Stimulated activated effector memory CD8-positive, alpha-beta T cell treated with anti-CD3 and anti-CD28 coated beads, Interleukin-12 subunit alpha, Interleukin-12 subunit beta, amount 100 ng/mL, for 72 hours (primary cell): Measurements from ENCODE around the gene TANK.

Experiments used
- ATAC-seq: fragments of 150-1000 bp; cut with Tn5 transposase; 2 replicates; pipeline ENCODE4 v1.10.0; 2021
- DNase-seq, 2 donors: peaks; one replicate each; pipeline ENCODE4 v3.0.0; 2021 to 2022; ENCODE audit warnings: low spot score in 2 of 2
- H3K27ac Mint-ChIP-seq: one replicate; pipeline ENCODE4 v1.8.0; 2022; ENCODE audit warnings: mild to moderate bottlenecking, mixed read lengths
- H3K36me3 Mint-ChIP-seq: one replicate; pipeline ENCODE4 v1.8.0; 2022; ENCODE audit warnings: mild to moderate bottlenecking, mixed read lengths
- H3K4me1 Mint-ChIP-seq: one replicate; pipeline ENCODE4 v1.8.0; 2022; ENCODE audit warnings: mixed read lengths
- H3K4me3 Mint-ChIP-seq: one replicate; pipeline ENCODE4 v1.8.0; 2022; ENCODE audit warnings: mild to moderate bottlenecking, mixed read lengths
- H3K9me3 Mint-ChIP-seq: one replicate; pipeline ENCODE4 v1.8.0; 2022; ENCODE audit warnings: mixed read lengths

Gene TANK

DNA sequence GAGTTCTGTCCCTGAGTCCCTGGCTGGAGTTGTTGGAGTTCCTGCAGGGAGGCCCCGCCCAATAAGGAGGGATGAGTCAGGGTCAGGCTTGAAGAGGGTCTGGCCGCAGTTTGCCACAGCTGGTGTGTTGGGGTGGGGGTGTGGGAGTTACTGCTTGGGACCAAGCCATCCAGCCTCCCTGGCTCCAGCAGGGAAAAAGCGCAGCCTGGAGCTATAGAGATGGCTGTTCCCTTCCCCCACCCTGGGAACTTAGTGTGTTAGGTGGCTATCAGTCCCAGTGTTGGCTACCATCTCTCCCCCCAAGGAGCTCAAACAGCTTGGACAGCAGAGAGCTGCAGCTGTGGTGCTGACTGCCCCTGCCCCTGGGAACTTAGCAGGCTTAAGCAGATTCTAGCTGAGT lies 13.2 kb upstream of the TANK start:
- no peak overlapping the region for H3K27ac Mint-ChIP-seq
- H3K4me3 Mint-ChIP-seq = no peak overlapping the region
- ATAC-seq (no peak), DNase-seq (no peak)
- H3K4me1 Mint-ChIP-seq = peaks cover 60% of the 10 kb centered on the region
- peaks cover 21% of the 10 kb centered on the region for H3K9me3 Mint-ChIP-seq
- peaks cover 38% of the 10 kb centered on the region for H3K36me3 Mint-ChIP-seq

DNA sequence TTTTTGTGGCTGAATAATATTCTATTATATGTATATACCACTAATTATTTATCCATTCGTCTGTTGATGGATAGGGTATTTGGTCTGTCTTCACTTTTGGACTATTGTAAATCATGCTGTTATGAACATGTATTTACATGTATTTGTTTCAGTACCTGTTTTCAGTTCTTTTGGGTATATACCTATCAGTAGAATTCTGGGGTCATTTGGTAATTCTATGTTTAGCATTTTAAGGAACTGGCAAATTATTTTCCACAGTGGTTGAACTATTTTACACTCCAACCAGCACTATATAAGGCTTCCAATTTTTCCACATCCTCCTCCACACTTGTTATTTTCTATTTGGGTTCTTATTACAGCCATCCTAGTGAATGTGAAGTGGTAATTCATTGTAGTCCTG lies 12.4 kb upstream of the TANK start:
- H3K36me3 Mint-ChIP-seq = peaks cover 43% of the 10 kb centered on the region
- peaks cover 51% of the 10 kb centered on the region for H3K4me1 Mint-ChIP-seq
- H3K9me3 Mint-ChIP-seq = peaks cover 25% of the 10 kb centered on the region
- no peak overlapping the region for H3K4me3 Mint-ChIP-seq
- ATAC-seq (no peak), DNase-seq (no peak)
- no peak overlapping the region for H3K27ac Mint-ChIP-seq

DNA sequence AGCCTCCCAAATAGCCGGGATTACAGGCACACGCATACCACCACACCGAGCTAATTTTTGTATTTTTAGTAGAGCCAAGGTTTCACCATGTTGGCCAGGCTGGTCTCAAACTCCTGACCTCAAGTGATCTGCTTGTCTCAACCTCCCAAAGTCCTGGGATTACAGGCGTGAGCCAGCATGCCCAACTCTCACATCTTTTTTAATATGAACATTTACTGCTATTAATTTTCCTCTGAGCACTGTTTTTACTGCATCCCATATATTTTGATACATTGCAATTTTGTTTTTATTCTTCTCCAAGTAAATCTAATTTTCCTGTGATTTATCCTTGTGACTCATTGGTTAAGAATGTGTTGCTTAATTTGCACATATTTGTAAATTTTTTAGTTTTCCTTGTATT lies 9.5 kb upstream of the TANK start:
- H3K9me3 Mint-ChIP-seq = peaks cover 22% of the 10 kb centered on the region
- no peak overlapping the region for H3K27ac Mint-ChIP-seq
- H3K4me3 Mint-ChIP-seq = no peak overlapping the region
- H3K36me3 Mint-ChIP-seq = peaks cover 45% of the 10 kb centered on the region
- ATAC-seq (no peak), DNase-seq (no peak)
- H3K4me1 Mint-ChIP-seq = peaks cover 30% of the 10 kb centered on the region

DNA sequence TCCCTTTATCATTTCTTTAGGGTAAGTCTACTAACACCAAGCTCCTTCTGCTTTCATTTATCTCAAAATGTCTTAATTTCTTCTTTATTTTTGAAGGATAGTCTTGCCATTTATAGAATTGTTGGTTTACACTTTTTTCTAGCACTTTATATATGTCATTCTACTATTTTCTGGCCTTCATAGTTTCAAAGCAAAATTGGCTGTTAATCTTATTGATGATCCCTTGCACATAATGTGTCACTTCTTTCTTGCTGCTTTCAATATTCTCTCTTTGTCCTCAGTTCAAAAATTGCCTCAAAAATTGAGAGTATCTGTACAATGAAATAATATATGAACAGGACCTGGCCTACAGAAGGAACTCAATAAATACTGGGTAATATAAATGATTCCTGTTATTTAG lies 7.9 kb upstream of the TANK start:
- Mint-ChIP-seq H3K9me3 (peaks cover 22% of the 10 kb centered on the region), H3K27ac (no peak overlapping the region), H3K36me3 (peaks cover 41% of the 10 kb centered on the region), H3K4me3 (no peak overlapping the region), H3K4me1 (peaks cover 25% of the 10 kb centered on the region)
- DNase-seq (no peak), ATAC-seq (no peak)

DNA sequence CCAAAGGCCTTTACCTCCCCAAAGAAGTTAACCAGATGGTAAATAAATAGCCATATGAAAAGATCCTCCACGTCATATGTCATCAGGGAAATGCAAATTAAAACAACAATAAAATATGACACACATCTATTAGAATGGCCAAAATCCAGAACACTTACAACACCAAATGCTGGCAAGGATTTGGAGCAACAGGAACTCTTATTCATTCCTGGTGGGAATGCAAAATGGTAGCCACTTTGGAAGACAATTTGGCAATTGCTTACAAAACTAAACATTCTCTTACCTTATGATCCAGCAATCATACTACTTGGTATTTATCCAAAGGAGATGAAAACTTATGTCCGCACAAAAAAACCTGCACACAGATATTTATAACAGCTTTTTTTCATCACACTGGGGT lies 1.3 kb upstream of the TANK start:
- ATAC-seq (no peak), DNase-seq (no peak)
- no peaks in the 10 kb centered on the region for H3K9me3 Mint-ChIP-seq
- H3K36me3 Mint-ChIP-seq = peaks cover 54% of the 10 kb centered on the region
- H3K27ac Mint-ChIP-seq = no peak overlapping the region
- H3K4me3 Mint-ChIP-seq = peak overlapping the region; percentile 90
- peaks cover 53% of the 10 kb centered on the region for H3K4me1 Mint-ChIP-seq

DNA sequence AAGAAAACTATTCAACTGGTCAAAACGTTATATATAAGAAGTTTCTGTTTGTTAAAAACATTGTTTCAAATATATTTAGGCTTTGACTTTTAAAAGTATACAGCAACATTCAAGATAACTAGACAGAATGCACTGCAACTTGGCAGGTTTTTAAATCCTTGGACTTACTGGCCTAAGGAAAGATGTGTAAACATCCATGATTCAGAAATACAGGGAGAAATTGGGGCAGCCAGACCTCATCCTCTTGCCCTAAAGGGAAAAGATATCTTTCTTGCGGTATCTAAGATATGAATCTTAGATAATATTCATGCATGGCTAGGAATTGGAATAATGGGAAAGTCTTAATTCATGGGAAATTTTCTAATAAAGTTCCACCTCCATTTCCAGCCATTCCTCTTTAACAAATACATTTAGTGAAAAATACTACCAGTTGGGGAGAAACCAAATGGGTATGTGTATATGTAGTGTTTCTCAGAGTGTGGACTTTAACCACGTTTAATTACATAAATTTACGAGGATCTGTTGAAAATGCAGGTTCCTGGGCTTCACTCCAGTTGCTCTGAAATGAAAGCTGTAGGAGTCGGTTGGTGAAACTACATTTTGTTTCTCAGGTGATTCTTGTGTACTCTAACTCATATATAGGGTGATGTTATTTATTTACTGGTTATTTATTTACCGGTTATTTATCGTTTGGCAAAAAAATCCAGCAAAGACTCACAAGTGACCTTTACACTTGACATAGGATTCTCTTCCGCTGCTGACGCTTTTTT lies 587 bp upstream of the TANK start:
- DNase-seq (no peak), ATAC-seq (no peak)
- peak overlapping the region; percentile 90 for H3K4me3 Mint-ChIP-seq
- peaks cover 52% of the 10 kb centered on the region for H3K4me1 Mint-ChIP-seq
- peak overlapping the region; percentile 97 for H3K27ac Mint-ChIP-seq
- no peaks in the 10 kb centered on the region for H3K9me3 Mint-ChIP-seq
- peaks cover 61% of the 10 kb centered on the region for H3K36me3 Mint-ChIP-seq

DNA sequence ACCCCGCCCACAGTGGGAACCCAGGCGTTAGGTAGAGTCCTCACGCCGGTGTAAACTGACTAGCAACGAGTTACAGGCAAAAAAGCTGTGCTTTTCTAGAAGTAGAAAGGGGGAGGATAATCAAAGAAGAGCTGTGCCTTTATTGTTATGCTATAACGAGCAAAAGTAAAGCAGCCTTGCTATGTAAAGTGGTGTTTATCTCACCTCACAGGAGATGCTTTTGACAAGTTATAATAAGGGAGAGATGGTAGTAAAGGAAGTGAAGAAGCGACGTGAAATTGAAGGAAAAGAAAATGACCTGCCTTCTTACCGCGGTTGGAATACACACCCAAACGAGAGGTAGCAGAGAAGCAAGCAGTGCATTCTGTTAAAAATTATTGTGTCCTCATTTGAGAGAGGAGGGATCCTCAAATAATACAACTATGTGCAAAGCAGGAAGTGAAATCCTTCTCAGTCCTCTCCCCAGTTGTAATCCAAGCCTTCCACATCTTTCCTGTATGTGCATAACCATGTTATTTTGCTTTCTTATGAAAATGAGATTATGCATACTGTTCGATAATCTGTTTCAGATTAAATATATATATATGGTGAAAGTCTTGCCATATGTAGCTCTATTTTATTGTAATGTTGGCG lies 962 bp downstream of the TANK start:
- peak overlapping the region; percentile 90 for H3K4me3 Mint-ChIP-seq
- peak overlapping the region; percentile 97 for H3K27ac Mint-ChIP-seq
- peaks cover 75% of the 10 kb centered on the region for H3K36me3 Mint-ChIP-seq
- H3K9me3 Mint-ChIP-seq = no peaks in the 10 kb centered on the region
- peak; percentile 63 for ATAC-seq
- H3K4me1 Mint-ChIP-seq = peaks cover 65% of the 10 kb centered on the region
- DNase-seq = no peak

DNA sequence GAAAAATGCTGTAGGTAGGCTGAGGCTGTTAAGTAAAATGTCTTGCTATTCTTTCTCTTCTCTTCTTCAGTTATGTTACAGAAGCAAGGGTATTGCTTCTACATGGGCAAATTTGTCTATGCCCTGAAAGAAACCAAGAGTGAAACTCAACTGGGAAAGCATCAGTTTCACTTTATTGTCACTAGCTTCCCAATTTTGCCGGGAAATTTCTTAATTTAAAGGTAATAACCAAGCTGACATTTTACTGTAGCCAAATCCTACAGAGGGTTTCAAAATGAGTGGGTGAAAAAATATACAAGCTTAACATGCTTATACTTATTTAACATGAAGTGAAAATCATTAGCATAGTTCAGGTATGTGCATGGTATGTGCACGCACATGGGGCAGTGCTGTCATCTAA lies 3.2 kb downstream of the TANK start:
- H3K36me3 Mint-ChIP-seq = peaks cover 90% of the 10 kb centered on the region

DNA sequence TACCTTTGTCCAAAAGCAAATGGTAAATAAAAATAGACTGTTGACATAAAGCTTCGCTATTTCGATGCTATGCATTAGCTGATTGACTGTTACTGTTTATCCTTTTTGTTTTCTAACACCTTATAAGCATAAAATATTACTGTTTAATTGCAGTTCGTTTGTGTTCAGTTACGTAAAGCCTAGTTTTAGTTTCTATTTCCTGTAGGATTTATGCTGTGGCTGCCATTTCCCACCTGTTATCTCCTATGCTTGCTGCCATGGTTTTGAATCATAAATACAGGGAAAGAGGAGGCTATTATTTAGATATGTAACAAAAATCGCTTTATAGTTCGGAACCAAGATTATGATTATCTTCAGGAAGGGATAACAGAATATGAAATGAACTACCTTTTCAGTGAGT lies 3.9 kb downstream of the TANK start:
- peaks cover 91% of the 10 kb centered on the region for H3K36me3 Mint-ChIP-seq
- H3K4me1 Mint-ChIP-seq = peaks cover 84% of the 10 kb centered on the region
- no peaks in the 10 kb centered on the region for H3K9me3 Mint-ChIP-seq
- peak overlapping the region; percentile 90 for H3K4me3 Mint-ChIP-seq
- DNase-seq (no peak), ATAC-seq (no peak)
- peak overlapping the region; percentile 67 for H3K27ac Mint-ChIP-seq

More for the DNA sequence above, 3.2 kb downstream of the TANK start:
- no peak for DNase-seq
- no peaks in the 10 kb centered on the region for H3K9me3 Mint-ChIP-seq
- ATAC-seq = no peak
- H3K27ac Mint-ChIP-seq = peak overlapping the region; percentile 89
- peaks cover 83% of the 10 kb centered on the region for H3K4me1 Mint-ChIP-seq
- H3K4me3 Mint-ChIP-seq = peak overlapping the region; percentile 90

DNA sequence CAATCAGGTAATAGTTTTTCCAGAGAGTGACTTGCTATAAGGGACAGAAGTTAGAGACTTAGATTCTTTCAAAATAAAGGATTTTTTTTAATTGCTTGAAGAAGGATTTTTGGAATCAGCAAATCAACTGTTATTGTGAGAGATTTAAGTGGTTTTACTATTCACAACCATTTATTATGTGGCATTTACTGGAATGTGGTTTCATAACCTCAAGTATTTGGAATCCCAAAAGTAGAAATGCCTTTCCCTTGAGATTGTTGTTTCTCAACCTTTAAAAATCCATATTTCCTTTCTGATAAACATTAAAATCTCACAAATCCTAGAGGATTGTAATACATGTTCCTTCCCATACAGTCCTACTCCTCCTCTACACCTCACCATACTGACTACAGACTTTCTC lies 5.0 kb downstream of the TANK start:
- Mint-ChIP-seq H3K9me3 (no peaks in the 10 kb centered on the region), H3K36me3 (peaks cover 92% of the 10 kb centered on the region), H3K4me1 (peaks cover 92% of the 10 kb centered on the region), H3K4me3 (peak overlapping the region; percentile 65), H3K27ac (peak overlapping the region; percentile 90)
- no peak for DNase-seq
- ATAC-seq = no peak

DNA sequence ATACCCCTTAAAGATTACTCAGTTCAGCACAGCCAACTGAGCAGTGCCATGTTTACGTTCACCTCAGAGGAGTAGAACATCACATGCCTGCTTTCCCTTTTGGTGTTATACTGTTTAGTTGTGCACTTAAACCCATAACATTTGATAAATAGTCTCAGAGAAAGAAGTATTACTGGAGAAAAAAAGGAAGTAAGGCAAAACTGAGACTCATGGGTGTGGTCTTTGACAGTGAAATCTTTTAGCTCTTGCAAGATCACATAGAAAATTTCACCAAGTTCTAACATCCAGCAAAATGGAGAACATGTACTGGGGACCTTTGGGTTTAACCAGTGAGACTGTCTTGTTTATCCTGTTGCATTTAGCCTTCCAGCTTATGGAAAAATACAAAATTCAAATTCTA lies 5.6 kb downstream of the TANK start:
- ATAC-seq (no peak), DNase-seq (no peak)
- Mint-ChIP-seq H3K36me3 (peaks cover 92% of the 10 kb centered on the region), H3K27ac (peak overlapping the region; percentile 90), H3K4me3 (peak overlapping the region; percentile 65), H3K4me1 (peaks cover 94% of the 10 kb centered on the region), H3K9me3 (no peaks in the 10 kb centered on the region)

DNA sequence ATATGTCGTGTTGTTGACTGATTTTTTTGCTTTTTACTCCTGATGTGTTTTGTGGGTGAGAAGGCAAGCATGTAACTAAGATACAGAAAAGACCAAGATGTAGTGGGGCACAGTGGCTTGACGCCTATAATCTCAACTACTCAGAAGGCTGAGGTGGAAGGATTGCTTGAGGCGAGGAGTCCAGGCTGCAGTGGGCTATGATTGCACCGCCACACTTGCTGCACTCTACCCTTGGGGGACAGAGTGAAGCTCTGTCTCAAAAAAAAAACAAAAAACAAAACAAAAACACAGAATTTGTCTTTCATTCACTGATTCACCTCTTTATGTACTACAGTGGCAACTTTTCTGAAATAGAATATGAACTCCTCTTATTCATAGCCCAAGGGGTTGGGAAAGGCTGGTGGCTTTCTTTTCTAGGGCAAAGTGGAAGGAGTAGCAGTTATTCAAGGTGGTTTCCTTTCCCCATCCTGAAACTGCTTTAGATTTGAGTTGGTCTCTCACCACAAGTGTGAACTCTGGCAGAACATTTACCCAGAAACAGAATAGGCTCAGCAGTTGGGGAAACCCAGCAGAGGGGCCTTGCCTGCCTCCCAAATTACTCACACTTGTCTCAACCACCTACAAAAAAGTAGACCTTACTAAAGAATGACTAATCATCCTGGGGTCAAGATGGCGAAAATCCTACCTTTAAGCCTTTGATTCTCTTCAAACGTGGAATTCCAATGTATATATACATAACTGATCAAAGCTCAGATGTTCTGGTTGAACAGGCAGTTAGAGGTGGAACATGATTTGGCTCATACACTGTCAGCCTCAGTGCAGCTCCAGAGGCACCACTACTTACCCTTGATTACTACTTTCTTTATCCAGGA lies 6.5 kb downstream of the TANK start:
- ATAC-seq = peak; percentile 96
- H3K27ac Mint-ChIP-seq = peak overlapping the region; percentile 90
- H3K36me3 Mint-ChIP-seq = peaks cover 92% of the 10 kb centered on the region
- peak overlapping the region; percentile 65 for H3K4me3 Mint-ChIP-seq
- no peaks in the 10 kb centered on the region for H3K9me3 Mint-ChIP-seq
- peak; percentile 53 to 84 for DNase-seq
- peaks cover 97% of the 10 kb centered on the region for H3K4me1 Mint-ChIP-seq

DNA sequence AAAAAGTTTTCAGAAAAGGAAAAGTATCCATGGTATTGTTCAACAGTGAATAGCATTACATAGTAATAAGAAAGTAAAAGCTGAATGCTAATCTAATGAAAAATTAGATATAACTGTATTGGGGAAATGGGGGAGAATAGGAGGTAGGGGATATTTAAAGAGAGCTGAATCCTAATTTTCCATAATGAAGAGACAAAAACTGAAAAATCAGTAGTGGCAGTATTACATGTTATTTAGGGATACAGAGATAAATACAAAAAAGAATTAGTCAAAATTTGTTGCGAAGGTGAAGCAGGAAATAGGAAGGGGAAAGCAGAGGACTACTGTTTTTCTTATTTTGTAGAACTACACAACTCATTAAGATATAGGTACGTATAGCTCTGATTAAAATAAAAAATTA lies 9.1 kb downstream of the TANK start:
- peaks cover 92% of the 10 kb centered on the region for H3K4me1 Mint-ChIP-seq
- DNase-seq (no peak), ATAC-seq (no peak)
- H3K27ac Mint-ChIP-seq = peak overlapping the region; percentile 3
- peaks cover 4% of the 10 kb centered on the region for H3K9me3 Mint-ChIP-seq
- H3K36me3 Mint-ChIP-seq = peaks cover 92% of the 10 kb centered on the region
- H3K4me3 Mint-ChIP-seq = no peak overlapping the region

DNA sequence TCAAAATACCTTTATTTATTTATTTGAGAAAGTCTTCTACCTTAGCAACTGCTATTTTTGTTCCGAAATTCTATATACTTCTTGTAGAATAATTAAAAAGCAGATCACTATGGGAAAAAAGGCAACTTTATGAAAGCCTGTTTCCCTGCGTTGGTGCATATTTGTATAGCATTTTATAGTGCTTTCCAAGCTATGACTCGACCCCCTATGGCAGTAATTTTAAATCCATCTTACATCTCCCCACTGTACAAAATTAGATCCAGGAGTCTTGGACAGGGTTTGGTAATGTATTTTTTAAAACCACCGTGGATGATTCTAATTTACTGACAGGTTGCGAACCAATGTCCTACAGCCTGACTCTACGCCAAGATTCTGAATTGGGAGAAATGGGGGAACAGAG lies 10.1 kb downstream of the TANK start:
- H3K9me3 Mint-ChIP-seq = peaks cover 4% of the 10 kb centered on the region
- H3K4me3 Mint-ChIP-seq = peak overlapping the region; percentile 37
- H3K4me1 Mint-ChIP-seq = peaks cover 91% of the 10 kb centered on the region
- DNase-seq (no peak), ATAC-seq (no peak)
- H3K36me3 Mint-ChIP-seq = peaks cover 92% of the 10 kb centered on the region
- peak overlapping the region; percentile 72 for H3K27ac Mint-ChIP-seq
